Muscle layer of colon (tissue), 2 donors: ENCODE results near the gene PGAP6.
"Not testable (repeated sequence)": the region's sequence is repeated elsewhere in the genome, so short reads cannot be mapped to it uniquely, and the experiment has no call there.

Experiments
- H3K27ac ChIP-seq: one replicate; pipeline ENCODE4 v1.7.0; 2013; ENCODE audit warnings: low read depth, mild to moderate bottlenecking, low read length, moderate library complexity
- H3K27me3 ChIP-seq, 2 donors: one replicate each; pipeline ENCODE4 v1.7.0; 2013; ENCODE audit warnings: low read length in 2 of 2, mild to moderate bottlenecking in 2 of 2; ENCODE audit not compliant: insufficient read depth in 2 of 2, control insufficient read depth in 1 of 2
- H3K36me3 ChIP-seq: one replicate; pipeline ENCODE4 v1.7.0; 2013; ENCODE audit warnings: mild to moderate bottlenecking, low read length; ENCODE audit not compliant: insufficient read depth
- H3K4me1 ChIP-seq: one replicate; pipeline ENCODE4 v1.7.0; 2013; ENCODE audit warnings: mild to moderate bottlenecking, low read length; ENCODE audit not compliant: insufficient read depth
- H3K4me3 ChIP-seq, 2 donors: one replicate each; pipeline ENCODE4 v1.7.0; 2013; ENCODE audit warnings: low read length in 2 of 2, low read depth in 1 of 2, mild to moderate bottlenecking in 1 of 2, moderate library complexity in 1 of 2
- H3K9ac ChIP-seq: one replicate; pipeline ENCODE4 v1.7.0; 2013; ENCODE audit warnings: low read length
- H3K9me3 ChIP-seq: one replicate; pipeline ENCODE4 v1.7.0; 2013; ENCODE audit warnings: mild to moderate bottlenecking, low read length
- donor health status: abdominal sarcoma.
- donor health status: Adenocarcinoma of cecum.

The PGAP6 gene, protein sequence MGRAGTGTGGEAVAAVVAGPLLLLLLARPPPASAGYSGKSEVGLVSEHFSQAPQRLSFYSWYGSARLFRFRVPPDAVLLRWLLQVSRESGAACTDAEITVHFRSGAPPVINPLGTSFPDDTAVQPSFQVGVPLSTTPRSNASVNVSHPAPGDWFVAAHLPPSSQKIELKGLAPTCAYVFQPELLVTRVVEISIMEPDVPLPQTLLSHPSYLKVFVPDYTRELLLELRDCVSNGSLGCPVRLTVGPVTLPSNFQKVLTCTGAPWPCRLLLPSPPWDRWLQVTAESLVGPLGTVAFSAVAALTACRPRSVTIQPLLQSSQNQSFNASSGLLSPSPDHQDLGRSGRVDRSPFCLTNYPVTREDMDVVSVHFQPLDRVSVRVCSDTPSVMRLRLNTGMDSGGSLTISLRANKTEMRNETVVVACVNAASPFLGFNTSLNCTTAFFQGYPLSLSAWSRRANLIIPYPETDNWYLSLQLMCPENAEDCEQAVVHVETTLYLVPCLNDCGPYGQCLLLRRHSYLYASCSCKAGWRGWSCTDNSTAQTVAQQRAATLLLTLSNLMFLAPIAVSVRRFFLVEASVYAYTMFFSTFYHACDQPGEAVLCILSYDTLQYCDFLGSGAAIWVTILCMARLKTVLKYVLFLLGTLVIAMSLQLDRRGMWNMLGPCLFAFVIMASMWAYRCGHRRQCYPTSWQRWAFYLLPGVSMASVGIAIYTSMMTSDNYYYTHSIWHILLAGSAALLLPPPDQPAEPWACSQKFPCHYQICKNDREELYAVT

DNA sequence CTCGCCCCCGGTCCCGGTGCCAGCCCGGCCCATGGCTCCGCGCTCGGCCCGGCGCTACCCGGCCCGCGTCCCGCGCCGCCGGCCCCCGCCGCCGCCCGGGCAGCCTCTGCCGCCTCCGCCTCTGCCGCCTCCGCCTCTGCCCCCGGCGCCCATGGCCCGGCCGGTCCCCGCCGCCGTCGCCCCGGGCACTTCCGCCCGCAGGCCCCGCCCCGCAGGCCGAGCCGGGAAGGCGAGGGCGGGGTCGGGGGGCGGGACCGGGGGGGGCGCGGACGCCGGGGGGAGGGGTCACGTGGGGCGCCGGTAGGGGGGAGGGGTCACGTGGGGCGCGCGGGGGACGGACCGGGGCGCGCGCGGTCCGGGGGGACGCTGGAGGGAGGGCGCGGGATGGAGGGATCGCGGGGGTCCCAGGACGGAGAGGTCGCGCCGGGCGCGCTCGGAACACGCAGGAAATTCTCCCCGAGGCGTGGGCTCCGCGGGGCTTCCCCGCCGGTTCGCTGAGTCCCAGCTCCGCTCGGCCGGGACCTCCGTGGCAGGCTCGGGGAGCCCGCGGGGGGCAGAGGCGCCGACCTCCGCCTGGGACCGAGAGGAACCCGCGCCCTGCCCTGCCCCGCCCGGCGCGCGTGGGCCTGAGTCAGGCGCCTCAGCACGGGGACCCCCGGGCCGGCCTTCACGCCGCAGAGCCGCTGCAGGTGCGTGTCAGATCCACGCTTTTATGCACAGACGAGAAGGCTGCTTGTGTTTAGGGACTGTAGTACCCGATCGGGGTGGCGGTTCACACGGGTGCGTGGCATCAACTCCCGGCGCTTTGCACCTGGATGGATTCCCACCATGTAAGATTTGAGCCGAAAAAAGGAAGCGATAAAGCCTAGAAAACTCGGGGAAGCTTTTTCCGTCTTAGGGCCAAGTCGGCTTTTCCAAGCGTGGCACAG is at the start of gene PGAP6:
TSS of gene PGAP6 (minus strand) at position 190 of the 929 bp plus-strand sequence. CDS start at position 33, 157 bp downstream.
- no peaks in the 10 kb centered on the region for H3K27me3 ChIP-seq
- H3K27ac ChIP-seq = peak within 1 kb of the TSS; percentile 82
- no peaks in the 10 kb centered on the region for H3K36me3 ChIP-seq
- H3K4me1 ChIP-seq = peaks cover 33% of the 10 kb centered on the region
- H3K9me3 ChIP-seq = no peaks in the 10 kb centered on the region
- H3K9ac ChIP-seq = peak within 1 kb of the TSS; percentile 39
- H3K4me3 ChIP-seq = peak within 1 kb of the TSS; percentile 83 to 92

DNA sequence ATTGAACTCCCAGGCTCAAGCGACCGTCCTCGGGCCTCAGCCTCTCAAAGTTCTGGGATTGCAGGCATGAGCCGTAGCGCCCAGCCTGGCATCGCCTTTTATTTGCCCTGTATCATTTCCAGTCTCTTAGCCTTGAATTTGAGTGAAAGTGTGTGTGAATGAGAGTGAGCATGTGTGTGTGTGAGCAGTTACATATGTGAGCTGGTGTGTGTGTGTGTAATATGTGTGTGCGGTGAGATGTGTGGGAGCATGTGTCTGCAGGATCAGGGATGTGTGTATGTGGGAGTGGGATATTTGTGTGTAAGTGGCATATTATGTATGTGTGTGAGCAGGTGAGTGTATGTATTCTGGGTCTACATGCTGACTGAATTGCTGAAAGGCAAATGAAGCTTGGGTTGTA is 49.1 kb upstream of the PGAP6 start:
- Histone ChIP-seq H3K27ac (no peak overlapping the region), H3K36me3 (no peaks in the 10 kb centered on the region), H3K27me3 (no peaks in the 10 kb centered on the region), H3K9ac (no peak overlapping the region), H3K4me3 (no peak overlapping the region), H3K9me3 (no peaks in the 10 kb centered on the region), H3K4me1 (peaks cover 9% of the 10 kb centered on the region)

DNA sequence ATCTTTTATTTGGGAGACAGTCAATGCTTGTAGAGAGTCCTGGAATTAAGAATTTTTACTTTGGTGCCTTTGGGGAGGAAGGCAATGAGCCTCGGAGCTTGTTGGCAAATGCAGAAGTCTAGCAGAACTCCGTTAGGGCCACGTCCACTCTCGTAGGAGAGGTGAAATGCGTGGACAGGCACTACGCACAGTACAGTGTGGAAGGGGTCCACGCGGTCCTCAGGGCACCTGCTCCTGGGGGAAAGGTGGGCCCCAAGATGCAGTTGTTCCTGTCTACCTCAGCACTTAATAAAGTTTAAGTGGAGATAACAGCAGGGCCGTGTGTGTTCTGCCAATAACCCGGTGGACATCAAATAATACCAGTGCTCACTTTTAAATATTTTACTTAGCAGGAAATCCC is 45.5 kb upstream of the PGAP6 start:
- H3K27ac ChIP-seq = no peak overlapping the region
- no peaks in the 10 kb centered on the region for H3K9me3 ChIP-seq
- H3K4me1 ChIP-seq = peaks cover 23% of the 10 kb centered on the region
- H3K27me3 ChIP-seq = no peaks in the 10 kb centered on the region
- no peaks in the 10 kb centered on the region for H3K36me3 ChIP-seq
- H3K9ac ChIP-seq = peak overlapping the region; percentile 53
- H3K4me3 ChIP-seq = peak overlapping the region; percentile 20 to 64

DNA sequence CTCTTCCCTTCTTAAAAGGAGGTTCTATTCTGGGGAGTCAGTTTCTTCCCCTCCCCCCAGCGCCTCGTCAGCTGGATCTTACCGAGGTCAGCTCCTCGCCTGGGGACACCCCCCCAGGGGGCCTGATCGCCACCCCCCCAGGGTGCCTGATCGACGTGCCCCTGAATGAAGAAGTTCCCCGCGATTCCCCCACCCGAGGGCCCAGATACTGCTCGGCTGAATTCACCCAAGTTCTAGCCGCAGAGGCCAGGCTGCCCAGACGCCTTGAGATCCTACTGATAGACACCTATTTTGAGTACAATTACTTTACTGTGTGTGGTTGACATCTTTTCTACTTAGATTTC is 45.1 kb upstream of the PGAP6 start:
- H3K9me3 ChIP-seq = no peaks in the 10 kb centered on the region
- H3K4me3 ChIP-seq = peak overlapping the region; percentile 20 to 64
- peak overlapping the region; percentile 35 for H3K27ac ChIP-seq
- peaks cover 23% of the 10 kb centered on the region for H3K4me1 ChIP-seq
- no peaks in the 10 kb centered on the region for H3K27me3 ChIP-seq
- peak overlapping the region; percentile 53 for H3K9ac ChIP-seq
- no peaks in the 10 kb centered on the region for H3K36me3 ChIP-seq

DNA sequence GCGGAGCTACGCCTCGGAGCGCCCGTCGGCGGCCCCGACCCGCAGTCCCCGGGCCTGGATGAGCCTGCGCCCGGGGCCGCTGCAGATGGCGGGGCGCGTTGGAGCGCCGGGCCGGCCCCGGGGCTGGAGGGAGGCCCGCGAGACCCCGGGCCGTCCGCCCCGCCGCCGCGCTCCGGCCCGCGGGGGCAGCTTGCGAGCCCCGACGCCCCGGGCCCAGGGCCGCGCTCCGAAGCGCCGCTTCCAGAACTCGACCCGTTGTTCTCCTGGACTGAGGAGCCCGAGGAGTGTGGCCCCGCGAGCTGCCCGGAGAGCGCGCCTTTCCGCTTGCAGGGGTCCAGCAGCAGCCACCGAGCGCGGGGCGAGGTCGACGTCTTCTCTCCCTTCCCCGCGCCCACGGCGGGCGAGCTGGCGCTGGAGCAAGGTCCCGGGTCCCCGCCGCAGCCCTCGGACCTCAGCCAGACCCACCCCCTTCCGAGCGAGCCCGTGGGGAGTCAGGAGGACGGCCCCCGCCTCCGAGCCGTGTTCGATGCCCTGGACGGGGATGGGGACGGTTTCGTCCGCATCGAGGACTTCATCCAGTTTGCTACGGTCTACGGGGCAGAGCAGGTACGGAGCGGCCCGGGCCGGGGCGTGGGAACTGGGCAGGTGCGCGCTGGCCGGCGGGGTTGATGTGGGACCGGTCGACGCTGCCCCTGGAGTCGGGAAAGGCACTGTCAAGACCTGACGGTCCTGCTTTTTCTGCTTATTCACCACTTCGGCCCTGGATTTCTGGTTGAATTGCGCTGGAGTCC is 44.5 kb upstream of the PGAP6 start:
- Histone ChIP-seq H3K36me3 (no peaks in the 10 kb centered on the region), H3K9me3 (no peaks in the 10 kb centered on the region), H3K4me1 (peaks cover 23% of the 10 kb centered on the region), H3K27ac (peak overlapping the region; percentile 35), H3K9ac (peak overlapping the region; percentile 53), H3K4me3 (peak overlapping the region; percentile 64), H3K27me3 (no peaks in the 10 kb centered on the region)

DNA sequence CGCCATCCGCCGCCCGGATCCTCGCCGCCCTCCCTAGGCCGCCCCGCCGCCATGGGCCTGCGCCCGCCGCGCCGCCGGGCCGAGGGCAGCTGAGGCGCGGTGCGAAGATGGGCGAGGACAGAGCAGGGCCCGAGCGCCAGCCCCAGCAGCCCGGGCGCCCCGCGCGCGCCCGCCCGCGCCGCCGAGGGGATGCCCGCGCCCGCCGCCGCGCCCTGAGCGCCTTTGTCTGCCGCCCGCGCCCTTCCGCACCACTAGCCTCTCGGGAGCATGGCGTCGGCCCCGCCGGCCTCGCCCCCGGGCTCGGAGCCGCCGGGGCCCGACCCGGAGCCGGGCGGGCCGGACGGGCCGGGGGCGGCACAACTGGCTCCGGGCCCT is 43.9 kb upstream of the PGAP6 start:
- no peaks in the 10 kb centered on the region for H3K36me3 ChIP-seq
- no peaks in the 10 kb centered on the region for H3K27me3 ChIP-seq
- peaks cover 23% of the 10 kb centered on the region for H3K4me1 ChIP-seq
- no peak overlapping the region for H3K27ac ChIP-seq
- H3K9ac ChIP-seq = no peak overlapping the region
- H3K9me3 ChIP-seq = no peaks in the 10 kb centered on the region
- H3K4me3 ChIP-seq = peak overlapping the region in 1 of 2 donors; percentile 68

DNA sequence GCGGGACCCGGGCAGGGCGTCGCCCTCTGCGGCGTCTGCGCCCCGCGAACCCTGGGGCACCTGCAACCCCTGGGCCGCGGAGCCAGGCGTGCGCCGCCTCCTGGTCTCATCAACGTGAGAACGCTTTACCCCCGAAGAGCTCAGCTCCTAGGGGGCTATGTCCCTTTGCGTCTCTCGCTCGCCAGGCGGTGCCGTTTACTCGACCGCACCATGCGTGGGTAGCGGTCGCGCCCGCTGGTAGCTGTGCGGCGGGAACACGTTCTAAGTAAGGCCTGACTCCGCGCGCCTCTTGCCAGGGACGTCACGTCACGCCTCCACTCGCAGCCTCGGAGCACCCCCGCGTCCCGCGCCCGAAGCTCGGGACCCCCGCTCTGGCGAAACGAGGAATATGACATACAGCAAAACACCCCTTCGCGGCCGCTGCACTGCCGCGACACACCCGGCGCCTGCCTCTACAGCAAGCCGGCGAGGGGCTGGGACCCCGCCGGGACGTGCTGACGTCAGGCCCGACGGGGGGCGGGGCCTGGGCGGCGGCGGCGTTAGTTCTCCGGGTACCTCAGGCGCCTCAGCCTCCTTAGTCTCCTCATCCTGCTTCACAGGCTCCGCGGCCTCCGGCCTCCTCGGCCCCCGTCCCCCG is 43.4 kb upstream of the PGAP6 start, which contains the start of gene RAB11FIP3:
TSS of gene RAB11FIP3 (plus strand) at position 568 of the 637 bp plus-strand sequence. CDS start 358 bp downstream, outside the sequence.
- H3K27ac ChIP-seq = peak within 1 kb of the TSS; percentile 96
- peak within 1 kb of the TSS; percentile 64 to 68 for H3K4me3 ChIP-seq
- H3K27me3 ChIP-seq = no peaks in the 10 kb centered on the region
- H3K36me3 ChIP-seq = no peaks in the 10 kb centered on the region
- peaks cover 23% of the 10 kb centered on the region for H3K4me1 ChIP-seq
- peak within 1 kb of the TSS; percentile 74 for H3K9ac ChIP-seq
- no peaks in the 10 kb centered on the region for H3K9me3 ChIP-seq

DNA sequence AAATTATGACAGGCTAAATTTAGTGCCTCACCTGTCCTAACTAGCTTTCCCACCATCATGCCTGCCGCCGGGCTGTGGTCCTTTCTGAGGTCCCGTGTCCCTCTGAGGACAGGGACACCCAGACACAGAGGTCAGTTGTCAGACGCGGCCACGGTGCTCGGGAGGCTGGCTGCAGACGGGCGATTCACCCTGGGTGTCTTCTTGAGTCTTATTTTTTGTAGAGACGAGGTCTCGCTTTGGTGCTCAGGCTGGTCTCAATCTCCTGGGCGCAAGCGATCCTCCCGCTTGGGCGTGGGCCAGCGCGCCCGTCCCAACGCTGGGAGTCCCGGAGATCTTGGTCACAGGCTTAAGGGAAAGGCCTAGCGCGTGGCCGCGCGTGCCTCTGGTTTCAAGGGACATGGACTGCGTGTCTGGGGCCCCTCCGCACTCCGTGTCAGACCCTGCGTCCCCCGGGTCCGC is 42.9 kb upstream of the PGAP6 start:
- Histone ChIP-seq H3K27ac (peak overlapping the region; percentile 96), H3K27me3 (no peaks in the 10 kb centered on the region), H3K9me3 (no peaks in the 10 kb centered on the region), H3K9ac (peak overlapping the region; percentile 74), H3K4me1 (peaks cover 23% of the 10 kb centered on the region), H3K4me3 (peak overlapping the region; percentile 55 to 68), H3K36me3 (no peaks in the 10 kb centered on the region)

DNA sequence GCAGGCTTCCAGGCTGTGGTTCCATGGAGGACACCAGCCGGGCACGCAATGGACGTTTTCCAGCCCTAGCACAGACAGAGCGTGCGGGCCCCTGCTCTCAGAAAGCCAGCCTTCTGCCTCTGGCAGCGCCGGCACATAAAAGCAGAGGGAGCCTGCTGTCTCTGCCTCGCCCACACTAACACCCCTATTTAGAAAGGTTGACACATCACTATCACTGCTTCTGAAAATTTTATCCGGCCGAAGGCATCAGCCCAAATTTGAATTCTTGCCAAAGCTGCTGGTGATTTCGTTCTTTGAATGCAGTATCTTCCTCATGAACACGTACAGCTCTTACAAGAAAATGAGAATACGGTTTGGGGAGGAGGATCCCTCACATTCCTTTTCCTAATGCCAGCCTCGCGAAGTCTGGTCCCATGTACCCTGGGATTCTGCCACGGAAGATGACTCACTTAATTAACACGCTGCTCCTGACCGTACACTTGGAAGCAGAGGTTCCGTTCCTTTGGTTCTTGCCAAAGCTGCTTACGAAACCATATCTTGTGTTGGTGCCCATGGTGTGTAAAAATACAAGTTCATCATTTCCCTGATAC is 42.4 kb upstream of the PGAP6 start:
- peaks cover 23% of the 10 kb centered on the region for H3K4me1 ChIP-seq
- no peaks in the 10 kb centered on the region for H3K9me3 ChIP-seq
- peak overlapping the region; percentile 96 for H3K27ac ChIP-seq
- peak overlapping the region; percentile 74 for H3K9ac ChIP-seq
- H3K27me3 ChIP-seq = no peaks in the 10 kb centered on the region
- peak overlapping the region; percentile 55 to 68 for H3K4me3 ChIP-seq
- H3K36me3 ChIP-seq = no peaks in the 10 kb centered on the region

DNA sequence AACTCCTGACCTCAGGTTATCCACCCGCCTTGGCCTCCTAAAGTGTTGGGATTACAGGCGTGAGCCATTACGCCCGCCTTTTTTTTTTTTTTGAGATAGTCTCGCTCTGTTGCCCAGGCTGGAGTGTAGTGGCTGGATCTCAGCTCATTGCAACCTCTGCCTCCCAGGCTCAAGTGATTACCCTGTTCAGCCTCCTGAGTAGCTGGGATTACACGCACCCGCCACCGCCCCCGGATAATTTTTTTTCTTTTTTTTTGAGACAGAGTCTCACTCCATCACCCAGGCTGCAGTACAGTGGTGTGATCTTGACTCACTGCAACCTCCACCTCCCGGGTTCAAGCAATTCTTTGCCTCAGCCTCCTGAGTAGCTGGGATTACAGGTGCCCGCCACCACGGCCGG is 40.4 kb upstream of the PGAP6 start:
- H3K9me3 ChIP-seq, H3K27me3 ChIP-seq, H3K27ac ChIP-seq, H3K4me3 ChIP-seq, H3K9ac ChIP-seq, H3K36me3 ChIP-seq: not testable (repeated sequence)
- peaks cover 19% of the 10 kb centered on the region for H3K4me1 ChIP-seq
